ENCODE measurements around the gene SLC9B2.

The SLC9B2 gene

GRCh38 chr4:103052779-103053178 lies 23.8 kb downstream of the SLC9B2 start:
- no peak overlapping the region for H3K27ac Mint-ChIP-seq
- no peak for ATAC-seq (ENCODE audit: low read depth)
- no peak for DNase-seq (ENCODE audit: low spot score in 2 of 2)
- peaks cover 13% of the 10 kb centered on the region for H3K36me3 Mint-ChIP-seq
- H3K4me1 Mint-ChIP-seq, result no peaks in the 10 kb centered on the region
- H3K9me3 Mint-ChIP-seq, result no peaks in the 10 kb centered on the region
- H3K27me3 Mint-ChIP-seq, result no peaks in the 10 kb centered on the region
- no peak overlapping the region for H3K4me3 Mint-ChIP-seq

- Mint-ChIP-seq H3K4me3 (no peak overlapping the region), H3K4me1 (no peaks in the 10 kb centered on the region), H3K27me3 (no peaks in the 10 kb centered on the region), H3K9me3 (no peaks in the 10 kb centered on the region), H3K27ac (no peak overlapping the region), H3K36me3 (peaks cover 16% of the 10 kb centered on the region)
- ATAC-seq (ENCODE audit: low read depth) (no peak), DNase-seq (ENCODE audit: low spot score in 2 of 2) (no peak)
Observed at GRCh38 chr4:103052145-103052544, 24.4 kb downstream of the SLC9B2 start.

- Mint-ChIP-seq H3K4me1 (peaks cover 6% of the 10 kb centered on the region), H3K27ac (peak overlapping the region; percentile 5), H3K27me3 (no peaks in the 10 kb centered on the region), H3K9me3 (no peaks in the 10 kb centered on the region), H3K4me3 (no peak overlapping the region), H3K36me3 (peaks cover 12% of the 10 kb centered on the region)
- no peak for ATAC-seq (ENCODE audit: low read depth)
- DNase-seq (ENCODE audit: low spot score in 2 of 2), result no peak
Observed at GRCh38 chr4:103050736-103051436, 25.7 kb downstream of the SLC9B2 start.

- Mint-ChIP-seq H3K27ac (peak overlapping the region; percentile 54), H3K9me3 (no peaks in the 10 kb centered on the region), H3K4me3 (no peak overlapping the region), H3K4me1 (peaks cover 6% of the 10 kb centered on the region), H3K27me3 (no peaks in the 10 kb centered on the region), H3K36me3 (peaks cover 14% of the 10 kb centered on the region)
- peak; percentile 99 for ATAC-seq (ENCODE audit: low read depth)
- DNase-seq (ENCODE audit: low spot score in 2 of 2), result peak; percentile 11 to 38
Observed at GRCh38 chr4:103046416-103047290, 29.9 kb downstream of the SLC9B2 start.

- no peak for ATAC-seq (ENCODE audit: low read depth)
- H3K4me1 Mint-ChIP-seq, result peaks cover 6% of the 10 kb centered on the region
- peaks cover 12% of the 10 kb centered on the region for H3K36me3 Mint-ChIP-seq
Observed at GRCh38 chr4:103044183-103044582, 32.4 kb downstream of the SLC9B2 start.

GRCh38 chr4:103036169-103036568 lies 40.4 kb downstream of the SLC9B2 start:
- Mint-ChIP-seq H3K36me3 (peaks cover 22% of the 10 kb centered on the region), H3K4me1 (no peaks in the 10 kb centered on the region), H3K27ac (no peak overlapping the region), H3K27me3 (no peaks in the 10 kb centered on the region), H3K4me3 (no peak overlapping the region), H3K9me3 (no peaks in the 10 kb centered on the region)
- DNase-seq (ENCODE audit: low spot score in 2 of 2), result no peak
- no peak for ATAC-seq (ENCODE audit: low read depth)

More at GRCh38 chr4:103044183-103044582, 32.4 kb downstream of the SLC9B2 start:
- no peaks in the 10 kb centered on the region for H3K27me3 Mint-ChIP-seq
- no peak overlapping the region for H3K4me3 Mint-ChIP-seq
- DNase-seq (ENCODE audit: low spot score in 2 of 2), result no peak
- H3K9me3 Mint-ChIP-seq, result no peaks in the 10 kb centered on the region
- no peak overlapping the region for H3K27ac Mint-ChIP-seq

- ATAC-seq (ENCODE audit: low read depth), result no peak
- Mint-ChIP-seq H3K4me3 (no peak overlapping the region), H3K36me3 (peaks cover 29% of the 10 kb centered on the region), H3K9me3 (no peaks in the 10 kb centered on the region), H3K4me1 (no peaks in the 10 kb centered on the region), H3K27ac (no peak overlapping the region), H3K27me3 (no peaks in the 10 kb centered on the region)
- DNase-seq (ENCODE audit: low spot score in 2 of 2), result no peak
Observed at GRCh38 chr4:103032574-103032973, 44.0 kb downstream of the SLC9B2 start.

- ATAC-seq (ENCODE audit: low read depth) (no peak), DNase-seq (ENCODE audit: low spot score in 2 of 2) (no peak)
- Mint-ChIP-seq H3K27ac (no peak overlapping the region), H3K36me3 (peaks cover 19% of the 10 kb centered on the region), H3K27me3 (no peaks in the 10 kb centered on the region), H3K4me1 (no peaks in the 10 kb centered on the region), H3K9me3 (no peaks in the 10 kb centered on the region), H3K4me3 (no peak overlapping the region)
Observed at GRCh38 chr4:103030791-103031190, 45.8 kb downstream of the SLC9B2 start.

- Mint-ChIP-seq H3K36me3 (peaks cover 9% of the 10 kb centered on the region), H3K9me3 (no peaks in the 10 kb centered on the region), H3K4me3 (no peak overlapping the region), H3K27ac (no peak overlapping the region), H3K4me1 (no peaks in the 10 kb centered on the region), H3K27me3 (no peaks in the 10 kb centered on the region)
- no peak for DNase-seq (ENCODE audit: low spot score in 2 of 2)
- ATAC-seq (ENCODE audit: low read depth), result no peak
Observed at GRCh38 chr4:103029300-103029699, 47.3 kb downstream of the SLC9B2 start.

GRCh38 chr4:103026868-103027267 lies 49.7 kb downstream of the SLC9B2 start:
- DNase-seq (ENCODE audit: low spot score in 2 of 2) (no peak), ATAC-seq (ENCODE audit: low read depth) (no peak)
- peaks cover 11% of the 10 kb centered on the region for H3K36me3 Mint-ChIP-seq
- no peak overlapping the region for H3K27ac Mint-ChIP-seq
- no peaks in the 10 kb centered on the region for H3K4me1 Mint-ChIP-seq
- no peak overlapping the region for H3K4me3 Mint-ChIP-seq
- no peaks in the 10 kb centered on the region for H3K9me3 Mint-ChIP-seq
- no peaks in the 10 kb centered on the region for H3K27me3 Mint-ChIP-seq

- H3K36me3 Mint-ChIP-seq, result peaks cover 4% of the 10 kb centered on the region
- ATAC-seq (ENCODE audit: low read depth) (no peak), DNase-seq (ENCODE audit: low spot score in 2 of 2) (no peak)
- no peak overlapping the region for H3K4me3 Mint-ChIP-seq
- peaks cover under 1% of the 10 kb centered on the region for H3K4me1 Mint-ChIP-seq
- H3K27ac Mint-ChIP-seq, result no peak overlapping the region
- no peaks in the 10 kb centered on the region for H3K9me3 Mint-ChIP-seq
- no peaks in the 10 kb centered on the region for H3K27me3 Mint-ChIP-seq
Observed at GRCh38 chr4:103024996-103025395, 51.6 kb downstream of the SLC9B2 start.

- peak overlapping the region; percentile 8 for H3K4me3 Mint-ChIP-seq
- no peaks in the 10 kb centered on the region for H3K9me3 Mint-ChIP-seq
- ATAC-seq (ENCODE audit: low read depth) (no peak), DNase-seq (ENCODE audit: low spot score in 2 of 2) (no peak)
- H3K36me3 Mint-ChIP-seq, result peaks cover 2% of the 10 kb centered on the region
- peak overlapping the region; percentile 99 for H3K27ac Mint-ChIP-seq
- H3K27me3 Mint-ChIP-seq, result no peaks in the 10 kb centered on the region
- H3K4me1 Mint-ChIP-seq, result peaks cover 13% of the 10 kb centered on the region
Observed at GRCh38 chr4:103021120-103021519, 55.4 kb downstream of the SLC9B2 start.

GRCh38 chr4:103019308-103020124 lies 57.0 kb downstream of the SLC9B2 start, which contains the start of gene SLC9B1:
SLC9B1 (minus strand) TSS chr4:103019705; CDS start chr4:102991711, 27,994 bp downstream.
- peak within 1 kb of the TSS; percentile 93 for H3K4me3 Mint-ChIP-seq
- no peaks in the 10 kb centered on the region for H3K27me3 Mint-ChIP-seq
- H3K36me3 Mint-ChIP-seq, result peaks cover 2% of the 10 kb centered on the region
- H3K4me1 Mint-ChIP-seq, result peaks cover 13% of the 10 kb centered on the region
- ATAC-seq (ENCODE audit: low read depth) (peak; percentile 96), DNase-seq (ENCODE audit: low spot score in 2 of 2) (peak; percentile 88 to 93)
- no peaks in the 10 kb centered on the region for H3K9me3 Mint-ChIP-seq
- peak within 1 kb of the TSS; percentile 99 for H3K27ac Mint-ChIP-seq

Measured in memory B cell (primary cell).